DMS114 treated with DMSO at 0.1 percent for 48 hours (cell line): Measurements from ENCODE around the gene OR2T34.
"Not testable (repeated sequence)": the region's sequence is repeated elsewhere in the genome, so short reads cannot be mapped to it uniquely, and the experiment has no call there.

Experiments
- DNase-seq: peaks from one replicate; lab custom pipeline; 2025; ENCODE audit not compliant: unreplicated experiment; lab: John Stamatoyannopoulos, UW

OR2T34 gene

GRCh38 chr1:248565530-248566373 is 8.8 kb downstream of the OR2T34 start:
- not testable (repeated sequence) for DNase-seq

GRCh38 chr1:248562672-248563071 is 11.9 kb downstream of the OR2T34 start, which contains the start of gene OR2T29:
Gene OR2T29, minus strand, starts transcription at chr1:248562772. Its CDS starts 3,281 bp downstream, at chr1:248559491.
- not testable (repeated sequence) for DNase-seq

- DNase-seq: not testable (repeated sequence)
Measured at GRCh38 chr1:248551027-248551426, 23.5 kb downstream of the OR2T34 start.

GRCh38 chr1:248547383-248547782 is 27.2 kb downstream of the OR2T34 start:
- DNase-seq: not testable (repeated sequence)

- not testable (repeated sequence) for DNase-seq
Measured at GRCh38 chr1:248537449-248537848, 37.1 kb downstream of the OR2T34 start.
